Endothelial cell of umbilical vein (primary cell): ENCODE measurements around the gene FOLR3. TPM values are rescaled to one million over a fixed set of nuclear protein-coding genes. Genes with fewer than 3 reads are reported as not detected.

Experiments used
- BruUV-seq: library from RNA; stranded (reverse); fragments of 400-500 nt; replicated peaks from 2 replicates; lab custom pipeline; 2021; lab: Mats Ljungman, UMichigan
- CTCF ChIA-PET: fragments of 300-600, 350-600 bp; sonication (Branson Sonifier 250); formaldehyde crosslinking; loops from one replicate; lab custom pipeline; 2021; ENCODE audit warnings: antibody characterized with exemption, inconsistent platforms; lab: Charles Lee
- POLR2A ChIA-PET: fragments of 300-600, 350-600 bp; sonication (Branson Sonifier 250); formaldehyde crosslinking; loops from one replicate; lab custom pipeline; 2021; ENCODE audit warnings: antibody characterized with exemption, inconsistent platforms; lab: Charles Lee
- DNase-seq: peaks from one replicate; pipeline ENCODE4 v3.0.0-alpha.2; 2011; ENCODE audit warnings: low read depth, low spot score
- FAIRE-seq: peaks from 2 replicates; lab custom pipeline; 2011; peaks lifted over from hg19 to GRCh38; lab: Jason Lieb, UNC
- H2AFZ ChIP-seq: 2 replicates; pipeline ENCODE4 v1.6.0; 2012; ENCODE audit warnings: low read depth, low read length, control low read depth, inconsistent platforms
- H3K27ac ChIP-seq: 2 replicates; pipeline ENCODE4 v1.5.1; 2011; ENCODE audit warnings: low read depth, mild to moderate bottlenecking, control low read depth, low read length, moderate library complexity; ENCODE audit not compliant: insufficient read depth
- H3K27me3 ChIP-seq, 2 experiments: 2 replicates each; pipeline versions ENCODE4 v1.6.0 to v1.6.1; 2011; ENCODE audit warnings: low read length in 2 of 2, mixed read lengths in 1 of 2; ENCODE audit not compliant: control insufficient read depth in 2 of 2, insufficient read depth in 2 of 2
- H3K36me3 ChIP-seq, 2 experiments: 2 replicates in 1 of 2; 3 replicates in 1 of 2; pipeline ENCODE4 v1.5.1; 2011; ENCODE audit warnings: low read length in 2 of 2, mild to moderate bottlenecking in 1 of 2, moderate library complexity in 1 of 2; ENCODE audit not compliant: control insufficient read depth in 2 of 2, insufficient read depth in 2 of 2; ENCODE audit errors: extremely low read depth in 1 of 2
- H3K4me1 ChIP-seq: 3 replicates; pipeline ENCODE4 v1.5.1; 2011; ENCODE audit warnings: mild to moderate bottlenecking, low read length; ENCODE audit not compliant: control insufficient read depth, insufficient read depth; ENCODE audit errors: extremely low read depth
- H3K4me2 ChIP-seq: 2 replicates; pipeline ENCODE4 v1.6.1; 2011; ENCODE audit warnings: low read length, control low read depth, mixed read lengths; ENCODE audit not compliant: insufficient read depth
- H3K4me3 ChIP-seq, 3 experiments: fragments of 200-600 bp in 1 of 3; sonication (generic), shearing (Covaris generic) in 1 of 3; replicated peaks in 1 of 3; 2 replicates each; pipeline ENCODE4 v1.5.1; 2011 to 2016; ENCODE audit warnings: control low read depth in 3 of 3, low read length in 3 of 3, mild to moderate bottlenecking in 2 of 3, inconsistent platforms in 1 of 3, low read depth in 1 of 3, moderate library complexity in 1 of 3; ENCODE audit not compliant: insufficient read depth in 1 of 3
- H3K79me2 ChIP-seq: 2 replicates; pipeline ENCODE4 v1.6.0; 2012; ENCODE audit warnings: low read length, inconsistent platforms; ENCODE audit not compliant: control insufficient read depth, insufficient read depth
- H3K9ac ChIP-seq: replicated peaks from 2 replicates; pipeline ENCODE3; 2011; ENCODE audit warnings: low read length, control low read depth; ENCODE audit not compliant: insufficient read depth; ENCODE audit errors: extremely low read depth
- H3K9me1 ChIP-seq: replicated peaks from 3 replicates; pipeline ENCODE4 v1.6.0; 2011; ENCODE audit warnings: mild to moderate bottlenecking, low read length; ENCODE audit not compliant: control insufficient read depth, insufficient read depth; ENCODE audit errors: extremely low read depth
- H3K9me3 ChIP-seq: replicated peaks from 2 replicates; pipeline ENCODE4 v1.5.1; 2012; ENCODE audit warnings: low read length, inconsistent platforms; ENCODE audit not compliant: control insufficient read depth, insufficient read depth
- H4K20me1 ChIP-seq: replicated peaks from 2 replicates; pipeline ENCODE3; 2011; ENCODE audit warnings: mild to moderate bottlenecking, low read length; ENCODE audit not compliant: control insufficient read depth, insufficient read depth; ENCODE audit errors: extremely low read depth
- CTCF ChIP-seq, 2 donors: IDR thresholded peaks; 1 replicate in 1 of 2; 2 replicates in 1 of 2; pipeline ENCODE4 v1.5.1; 2011; ENCODE audit warnings: low read length in 2 of 2, mild to moderate bottlenecking in 2 of 2, moderate library complexity in 2 of 2, control low read depth in 1 of 2, inconsistent platforms in 1 of 2, low read depth in 1 of 2; ENCODE audit not compliant: insufficient read depth in 1 of 2; ENCODE audit errors: extremely low read depth in 1 of 2
- EZH2 ChIP-seq: IDR thresholded peaks from 2 replicates; pipeline ENCODE4 v1.6.1; 2012; ENCODE audit warnings: borderline replicate concordance, low read depth, mild to moderate bottlenecking, moderate library complexity, low read length, inconsistent platforms; ENCODE audit not compliant: severe bottlenecking
- MYC ChIP-seq: IDR thresholded peaks from one replicate; pipeline ENCODE4 v1.6.1; 2011; ENCODE audit warnings: mild to moderate bottlenecking, low read depth, low read length
- POLR2A ChIP-seq: IDR thresholded peaks from 2 replicates; pipeline ENCODE4 v1.6.1; 2012; ENCODE audit warnings: low read depth, mild to moderate bottlenecking, control low read depth, low read length
- dilution Hi-C: fragments of 300-500 bp; cut with MboI; formaldehyde crosslinking; loops from one replicate; pipeline ENCODE4 v1.15.0; 2019; ENCODE audit warnings: low sequenced_read_pairs; ENCODE audit not compliant: extremely low pct_ligation_motif_present
- intact Hi-C: fragments of 100-400 bp; cut with micrococcal nuclease; formaldehyde crosslinking; loops from one replicate; pipeline ENCODE4 v1.10.0; 2022
- polyA plus RNA-seq, 4 experiments: library from polyadenylated mRNA; depleted of rRNA in 3 of 4; stranded (reverse) in 3 of 4; unstranded in 1 of 4; fragments of >200 nt; gene quantifications; 2 replicates each; pipeline versions ENCODE4 v1.2.1 to v1.2.3, GENCODE V29; 2011 to 2012; ENCODE audit warnings: missing spikeins in 1 of 4
- total RNA-seq: library from RNA; stranded (reverse); gene quantifications from 2 replicates; pipeline ENCODE4 v1.2.3, GENCODE V29; 2021
- TF ChIP-seq, protein P1 (sequence below): IDR thresholded peaks from 2 replicates; pipeline ENCODE4 v1.6.1; 2011; ENCODE audit not compliant: insufficient read depth, insufficient read length

Gene FOLR3
- total and polyA plus RNA-seq, 2 donors (not counting 3 experiments of a cell fraction or from before 2014, with no cell fraction given) = not detected

DNA sequence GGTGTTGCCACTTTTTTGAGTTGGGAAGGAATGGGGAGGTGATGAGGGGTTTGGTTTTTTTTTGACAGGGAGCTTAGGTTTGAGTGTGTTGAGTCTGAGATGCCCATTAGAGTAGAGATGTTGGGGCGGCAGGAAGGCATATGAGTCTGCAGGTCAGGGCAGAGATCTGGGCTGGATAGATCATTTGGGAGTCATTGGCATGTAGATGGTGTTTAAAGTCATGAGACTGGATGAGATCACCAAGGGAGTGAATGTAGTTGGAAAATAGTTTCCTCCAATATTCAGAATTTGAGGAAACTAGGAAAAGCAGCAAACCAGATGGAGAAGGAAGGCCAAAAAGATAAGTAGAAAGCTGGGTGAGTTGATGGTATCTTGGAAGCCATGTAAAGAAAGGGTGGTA lies 21.0 kb upstream of the FOLR3 start:
- FAIRE-seq = no peak
- no peaks in the 10 kb centered on the region for H3K9me1 ChIP-seq
- dilution Hi-C loops = no loop called here

More for the DNA sequence above, 21.0 kb upstream of the FOLR3 start:
- no TSS peak for BruUV-seq
- H3K4me1 ChIP-seq = peaks cover 14% of the 10 kb centered on the region
- CTCF ChIA-PET = interaction anchor here (0.6 to 3.2 kb wide), 2 partner anchors 30 to 1417 kb away, joined by 3 to 13 read pairs; no protein-coding TSS in a partner anchor
- H3K79me2 ChIP-seq = no peaks in the 10 kb centered on the region
- no peak overlapping the region for H3K4me3 ChIP-seq
- no peaks in the 10 kb centered on the region for H4K20me1 ChIP-seq
- no peaks in the 10 kb centered on the region for H3K9me3 ChIP-seq
- intact Hi-C loops = loop anchor here (5.0 kb wide), 1 partner anchor 318 kb away; the partner anchor contains the start of gene CLPB
- no peaks in the 10 kb centered on the region for H3K36me3 ChIP-seq
- no peak for DNase-seq
- TF ChIP-seq EZH2 (no peak), CTCF (IDR thresholded peaks at IDR 0.05; ENCODE audit: extremely low read depth in 1 of 2, insufficient read depth in 1 of 2, low read depth in 1 of 2, low read length in 2 of 2) (no peak), MYC (no peak), POLR2A (no peak)
- TF ChIP-seq, protein P1, sequence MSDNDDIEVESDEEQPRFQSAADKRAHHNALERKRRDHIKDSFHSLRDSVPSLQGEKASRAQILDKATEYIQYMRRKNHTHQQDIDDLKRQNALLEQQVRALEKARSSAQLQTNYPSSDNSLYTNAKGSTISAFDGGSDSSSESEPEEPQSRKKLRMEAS = no peak
- H3K27me3 ChIP-seq = peaks cover 0 to 3% of the 10 kb centered on the region in 2 experiments
- no peak overlapping the region for H3K9ac ChIP-seq
- POLR2A ChIA-PET = no interaction called here
- no peak overlapping the region for H3K4me2 ChIP-seq
- no peak overlapping the region for H2AFZ ChIP-seq
- no peak overlapping the region for H3K27ac ChIP-seq
